Panc1 (cell line): Measurements from ENCODE around the gene VANGL2.

Experiments
- CTCF ChIP-seq: fragments of 450-650 bp; IDR thresholded peaks from 2 replicates; pipeline ENCODE4 v1.5.1; 2017; ENCODE audit warnings: mild to moderate bottlenecking
- POLR2AphosphoS5 ChIP-seq: IDR thresholded peaks from 2 replicates; pipeline ENCODE4 v1.6.1; 2012; ENCODE audit warnings: mild to moderate bottlenecking, low read depth, low read length, moderate library complexity
- SIN3A ChIP-seq: IDR thresholded peaks from 2 replicates; pipeline ENCODE4 v1.6.1; 2012; ENCODE audit warnings: low read depth, mild to moderate bottlenecking, low read length, moderate library complexity, borderline replicate concordance; ENCODE audit not compliant: insufficient read depth
- TCF7L2 ChIP-seq: IDR thresholded peaks from 2 replicates; pipeline ENCODE4 v1.6.1; 2011; ENCODE audit warnings: mild to moderate bottlenecking, low read depth, low read length, inconsistent platforms

- TF ChIP-seq POLR2AphosphoS5 (no peak), CTCF (no peak; the same call in 1 of the 2 replicates), SIN3A (no peak), TCF7L2 (no peak)
Measured at GRCh38 chr1:160416369-160416768, 16.0 kb downstream of the VANGL2 start.
